Omental fat pad (tissue), 4 donors: ENCODE results near the gene ZBTB45. TPM values are rescaled to one million over a fixed set of nuclear protein-coding genes. Genes with fewer than 3 reads are reported as not detected.
"Not testable (repeated sequence)": the region's sequence is repeated elsewhere in the genome, so short reads cannot be mapped to it uniquely, and the experiment has no call there.

Experiments used
- ATAC-seq: fragments of 150-250 bp; one replicate; pipeline ENCODE4 v1.9.1; 2016; ENCODE audit warnings: mild to moderate bottlenecking, moderate library complexity; ENCODE audit not compliant: low FRiP score
- DNase-seq: peaks from one replicate; pipeline ENCODE4 v3.0.0-alpha.2; 2019; ENCODE audit warnings: low spot score
- CTCF ChIP-seq, 3 donors: fragments of 450-650 bp; IDR thresholded peaks; one replicate each; pipeline ENCODE4 v1.5.1; 2016 to 2017; ENCODE audit warnings: antibody characterized with exemption in 3 of 3, mild to moderate bottlenecking in 3 of 3, moderate library complexity in 2 of 3
- total RNA-seq, 4 donors: library from RNA; depleted of rRNA; stranded (reverse); fragments of >200 nt; gene quantifications; one replicate each; pipeline ENCODE4 v1.1.0, GENCODE V29; 2016

Gene ZBTB45
- total RNA-seq, 4 donors from 2014 or later, result 4.6 to 10.2 (median 8.4) TPM

GRCh38 chr19:58513213-58513693 lies 6.4 kb downstream of the ZBTB45 start:
- no peak for TF ChIP-seq CTCF (IDR thresholded peaks at IDR 0.05)
- no peak for ATAC-seq
- no peak for DNase-seq

GRCh38 chr19:58511353-58512208 lies 8.0 kb downstream of the ZBTB45 start, which contains the start of gene SLC27A5:
SLC27A5 (minus strand) TSS chr19:58511992; CDS start chr19:58511955, 37 bp downstream.
- ATAC-seq, result no peak
- TF ChIP-seq CTCF (IDR thresholded peaks at IDR 0.05), result no peak
- DNase-seq, result no peak

GRCh38 chr19:58510084-58510862 lies 9.3 kb downstream of the ZBTB45 start:
- ATAC-seq, result no peak
- TF ChIP-seq CTCF (IDR thresholded peaks at IDR 0.05), result no peak
- DNase-seq, result no peak

GRCh38 chr19:58509731-58510083 lies 9.9 kb downstream of the ZBTB45 start:
- ATAC-seq (no peak), DNase-seq (no peak)
- no peak for TF ChIP-seq CTCF (IDR thresholded peaks at IDR 0.05)

- not testable (repeated sequence) for ATAC-seq
These were observed 11.9 kb downstream of the ZBTB45 start for GRCh38 chr19:58507602-58508223.

GRCh38 chr19:58500242-58500641 lies 19.4 kb downstream of the ZBTB45 start:
- no peak for TF ChIP-seq CTCF (IDR thresholded peaks at IDR 0.05)
- ATAC-seq, result no peak
- DNase-seq, result no peak

More at GRCh38 chr19:58507602-58508223, 11.9 kb downstream of the ZBTB45 start:
- not testable (repeated sequence) for DNase-seq
